ENCODE data around the gene IL3RA. TPM values are rescaled to one million over a fixed set of nuclear protein-coding genes. Genes with fewer than 3 reads are reported as not detected.
A peak's percentile ranks its signal among the peaks of the same experiment; 100 is the strongest.

IL3RA gene
- total RNA-seq, 1 donor from 2014 or later, result 19.6 TPM

- no peak for DNase-seq (ENCODE audit: low read depth in 2 of 2)
Observed at GRCh38 chrX:1384658-1385252, 48.2 kb downstream of the IL3RA start.

DNA sequence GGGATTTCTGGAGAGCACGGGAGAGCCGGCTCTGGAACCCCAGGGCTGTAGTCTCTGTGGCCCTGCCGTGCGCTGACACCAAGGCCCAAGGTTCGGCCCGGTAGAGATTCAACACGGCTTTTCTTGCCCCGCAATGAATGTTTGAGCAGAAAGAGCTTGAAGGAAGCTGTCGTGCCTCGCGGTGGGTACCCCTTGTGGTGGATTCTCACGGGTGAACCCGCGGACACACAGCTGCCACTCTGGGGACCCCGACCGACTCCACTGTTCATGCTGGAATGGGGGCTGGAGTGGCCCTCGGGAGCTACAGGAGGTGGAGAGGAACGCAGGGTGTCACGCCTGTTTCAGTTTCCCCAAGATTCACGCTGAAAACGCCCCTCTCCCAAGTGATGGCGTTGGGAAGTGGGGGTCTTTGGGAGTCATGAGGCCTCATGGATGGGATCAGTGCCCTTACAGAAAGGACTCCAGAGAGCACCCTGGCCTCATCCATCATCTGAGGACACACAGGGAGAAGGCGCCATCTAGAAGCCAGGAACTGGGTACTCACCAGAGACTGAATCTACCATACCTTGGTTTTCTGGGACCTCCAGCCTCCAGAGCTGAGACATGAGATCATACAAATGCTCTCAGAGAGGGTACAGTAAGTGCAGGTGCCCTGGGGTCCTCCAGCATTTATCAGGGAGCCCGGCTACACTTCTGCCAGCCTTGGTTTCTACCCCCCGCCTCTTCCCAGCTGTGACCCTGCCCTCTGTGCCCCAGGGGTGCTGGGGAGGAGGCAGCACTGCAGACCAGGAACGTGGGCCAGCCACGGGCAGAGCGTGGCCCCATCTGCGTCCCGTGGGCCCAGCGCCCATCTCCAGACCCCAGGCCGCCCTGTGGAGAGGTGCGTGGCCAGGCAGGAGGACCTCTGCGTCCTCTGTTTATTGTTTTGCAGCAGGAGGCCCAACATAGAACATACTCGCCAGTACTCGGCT, 49.0 kb downstream of the IL3RA start:
- no peak for DNase-seq (ENCODE audit: low read depth in 2 of 2)

- DNase-seq (ENCODE audit: low read depth in 2 of 2), result no peak
Observed at GRCh38 chrX:1386338-1387127, 49.9 kb downstream of the IL3RA start.

DNA sequence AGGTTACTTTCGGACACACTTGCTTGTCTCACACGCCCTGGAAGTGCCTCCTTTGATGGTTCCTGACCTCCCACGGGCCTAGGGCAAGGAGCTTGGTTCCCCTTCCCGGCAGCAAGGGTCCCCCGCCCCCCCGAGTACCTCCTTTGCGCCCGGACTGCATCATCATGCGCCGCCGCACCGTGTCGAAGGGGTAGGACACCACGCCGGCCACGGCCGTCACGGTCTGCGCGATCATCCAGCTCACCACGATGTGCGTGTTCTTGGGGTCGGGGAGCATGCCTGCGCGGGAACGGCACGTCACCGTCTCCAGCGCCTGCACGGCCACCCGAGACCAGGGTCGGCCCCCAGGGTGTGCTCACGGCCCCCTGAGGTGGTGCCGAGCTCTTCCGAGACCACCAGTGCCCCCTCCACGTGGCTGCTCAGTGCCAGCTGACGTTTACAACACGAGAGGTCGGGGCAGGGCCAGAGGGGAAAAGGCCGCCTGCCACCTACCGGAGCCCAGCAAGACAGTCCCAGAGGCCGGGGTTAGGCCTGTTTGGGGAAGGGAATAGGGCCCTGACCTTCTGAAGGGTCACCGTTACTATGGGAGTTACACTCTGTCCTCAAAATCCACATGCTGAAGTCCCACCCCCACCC, 50.7 kb downstream of the IL3RA start:
- DNase-seq (ENCODE audit: low read depth in 2 of 2), result no peak

DNA sequence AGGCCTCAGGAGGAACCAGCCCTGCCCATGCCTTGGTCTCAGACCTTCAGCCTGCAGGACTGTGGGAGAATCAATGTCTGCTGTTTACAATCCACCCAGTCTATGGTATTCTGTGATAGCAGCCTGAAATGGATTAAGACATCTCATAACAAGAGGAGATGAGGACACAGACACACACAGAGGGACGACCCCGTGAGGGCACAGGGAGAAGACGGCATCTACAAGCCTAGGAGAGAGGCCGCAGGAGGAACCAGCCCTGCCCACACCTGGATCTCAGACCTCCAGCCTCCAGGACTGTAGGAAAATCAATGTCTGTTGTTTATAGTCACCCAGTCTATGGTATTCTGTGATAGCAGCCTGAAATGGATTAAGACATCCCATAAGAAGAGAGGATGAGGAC, 52.1 kb downstream of the IL3RA start:
- DNase-seq (ENCODE audit: low read depth in 2 of 2), result no peak

DNA sequence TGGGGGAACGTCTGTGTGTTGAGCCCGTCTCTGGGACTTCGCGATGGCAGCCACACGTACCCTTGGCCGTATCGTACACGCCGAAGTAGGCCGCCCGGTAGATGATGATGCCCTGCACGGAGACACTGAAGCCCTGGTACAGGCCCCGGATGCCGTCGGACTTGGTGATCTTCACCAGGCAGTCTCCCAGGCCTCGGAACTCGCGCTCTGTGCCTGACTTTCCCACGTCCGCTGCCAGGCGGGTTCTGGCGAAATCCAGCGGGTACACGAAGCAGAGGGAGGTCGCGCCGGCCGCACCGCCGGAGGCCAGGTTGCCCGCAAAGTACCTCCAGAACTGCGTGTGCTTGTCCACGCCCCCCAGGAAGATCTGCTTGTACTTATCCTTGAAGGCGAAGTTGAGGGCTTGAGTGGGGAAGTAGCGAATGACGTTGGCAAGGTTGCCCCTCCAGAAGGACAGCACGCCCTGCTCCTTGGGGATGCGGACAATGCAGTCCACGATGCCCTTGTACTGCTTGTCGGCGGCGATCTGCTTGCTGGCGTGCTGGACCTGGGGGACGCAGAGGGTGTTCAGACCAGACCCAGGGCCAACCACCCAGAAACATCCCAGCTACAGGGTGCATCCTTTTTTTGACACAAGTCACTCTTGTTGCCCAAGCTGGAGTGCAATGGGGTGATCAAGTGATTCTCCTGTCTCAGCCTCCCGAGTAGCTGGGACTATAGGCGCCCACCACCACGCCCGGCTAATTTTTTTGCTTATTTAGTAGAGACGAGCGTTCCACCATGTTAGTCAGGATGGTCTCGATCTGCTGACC, 52.8 kb downstream of the IL3RA start:
- DNase-seq (ENCODE audit: low read depth in 2 of 2), result no peak

DNA sequence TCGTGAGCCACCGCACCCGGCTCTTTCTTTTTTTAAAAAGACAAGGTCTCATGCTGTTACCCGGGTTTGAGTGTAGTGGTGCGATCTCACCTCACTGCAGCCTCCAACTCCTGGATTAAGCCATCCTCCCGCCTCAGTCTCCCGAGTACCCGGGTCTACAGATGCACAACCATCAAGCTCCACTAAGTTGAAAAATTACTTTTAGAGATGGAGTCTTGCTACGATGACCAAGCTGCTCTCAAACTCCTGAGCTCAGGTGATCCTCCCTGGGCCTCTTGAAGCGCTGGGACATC, 53.4 kb downstream of the IL3RA start:
- DNase-seq (ENCODE audit: low read depth in 2 of 2), result no peak

DNA sequence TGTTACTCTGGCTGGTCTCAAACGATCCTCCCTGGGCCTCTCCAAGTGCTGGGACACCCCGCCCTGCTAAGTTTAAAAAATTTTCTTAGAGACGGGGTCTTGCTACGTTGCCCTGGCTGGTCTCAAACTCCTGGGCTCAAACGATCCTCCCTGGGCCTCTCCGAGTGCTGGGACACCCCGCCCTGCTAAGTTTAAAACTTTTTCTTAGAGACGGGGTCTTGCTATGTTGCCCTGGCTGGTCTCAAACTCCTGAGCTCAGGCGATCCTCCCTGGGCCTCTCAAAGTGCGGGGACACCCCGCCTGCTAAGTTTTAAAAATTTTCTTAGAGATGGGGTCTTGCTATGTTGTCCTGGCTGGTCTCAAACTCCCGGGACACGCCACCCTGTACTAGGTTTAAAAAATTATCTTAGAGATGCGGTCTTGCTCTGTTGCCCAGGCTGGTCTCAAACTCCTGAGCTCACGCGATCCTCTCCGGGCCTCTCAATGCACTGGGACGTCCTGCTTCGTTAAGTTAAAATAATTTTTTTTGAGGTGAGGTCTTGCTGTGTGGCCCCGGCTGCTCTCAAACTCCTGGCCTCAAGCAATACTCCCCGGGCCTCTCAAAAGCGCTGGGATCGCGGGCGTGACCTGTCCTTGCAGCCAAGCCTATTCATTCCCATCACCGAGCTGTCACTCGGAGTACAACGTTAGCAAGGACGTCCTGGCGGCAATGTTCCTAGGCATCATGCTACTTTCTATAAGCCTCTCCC, 54.2 kb downstream of the IL3RA start:
- DNase-seq (ENCODE audit: low read depth in 2 of 2), result no peak

DNA sequence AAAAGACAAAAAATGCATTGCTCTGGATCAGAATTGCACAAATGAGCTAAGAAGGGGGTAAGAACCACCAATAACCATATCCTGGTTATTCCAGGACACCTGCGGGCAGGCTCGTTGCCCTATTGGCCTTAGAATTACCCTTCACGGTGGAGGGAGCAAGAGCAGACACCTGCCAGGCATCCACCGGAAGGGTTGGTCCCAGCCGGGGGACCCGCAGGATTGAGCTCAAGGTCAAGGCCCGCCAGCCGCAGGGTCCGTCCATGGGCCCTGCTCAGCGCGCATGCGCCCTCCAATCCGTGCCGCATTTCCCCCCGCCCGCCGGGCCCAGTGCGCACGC, 54.8 kb downstream of the IL3RA start:
- no peak for DNase-seq (ENCODE audit: low read depth in 2 of 2)

DNA sequence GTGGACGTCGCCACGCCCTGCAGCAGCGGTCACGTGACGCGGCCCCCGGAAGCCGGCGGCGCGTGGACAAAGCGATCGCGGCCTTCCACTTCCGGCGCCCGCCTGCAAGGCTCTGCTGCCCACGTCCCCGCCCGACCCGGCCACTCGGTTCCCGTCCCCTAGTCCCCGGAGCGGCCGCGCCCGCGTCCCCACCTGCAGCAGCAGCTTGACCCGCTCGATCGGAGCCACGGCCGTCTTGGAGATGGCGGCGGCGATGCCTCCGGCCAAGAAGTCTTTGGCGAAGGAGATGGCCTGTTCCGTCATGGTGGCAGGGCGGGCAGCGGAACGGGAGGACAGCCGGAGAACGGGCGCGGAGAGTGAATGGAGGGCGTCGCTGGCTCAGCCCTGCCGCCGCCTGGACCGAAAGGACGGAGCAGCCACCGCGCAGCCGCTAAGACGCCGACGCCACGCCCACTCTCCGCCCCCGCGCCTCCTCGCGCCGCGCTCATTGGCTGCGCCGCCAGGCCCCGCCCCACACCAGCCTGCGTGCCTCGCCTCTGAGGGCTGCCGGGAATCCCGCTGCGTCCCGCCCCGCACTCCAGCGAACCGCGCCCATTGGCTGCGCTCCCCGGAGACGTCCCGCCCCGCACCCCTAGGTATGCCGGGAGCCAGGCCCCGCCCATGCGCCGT, 55.3 kb downstream of the IL3RA start, which contains the start of gene SLC25A6:
Gene SLC25A6, minus strand, starts transcription at position 407 of the 669 bp plus-strand sequence. Its CDS starts 104 bp downstream, at position 303.
- peak; percentile 96 to 99 for DNase-seq (ENCODE audit: low read depth in 2 of 2)

GRCh38 chrX:1392376-1393068, 55.9 kb downstream of the IL3RA start:
- DNase-seq (ENCODE audit: low read depth in 2 of 2), result peak; percentile 53 to 75

GRCh38 chrX:1393871-1394615, 57.5 kb downstream of the IL3RA start:
- no peak for DNase-seq (ENCODE audit: low read depth in 2 of 2)

DNA sequence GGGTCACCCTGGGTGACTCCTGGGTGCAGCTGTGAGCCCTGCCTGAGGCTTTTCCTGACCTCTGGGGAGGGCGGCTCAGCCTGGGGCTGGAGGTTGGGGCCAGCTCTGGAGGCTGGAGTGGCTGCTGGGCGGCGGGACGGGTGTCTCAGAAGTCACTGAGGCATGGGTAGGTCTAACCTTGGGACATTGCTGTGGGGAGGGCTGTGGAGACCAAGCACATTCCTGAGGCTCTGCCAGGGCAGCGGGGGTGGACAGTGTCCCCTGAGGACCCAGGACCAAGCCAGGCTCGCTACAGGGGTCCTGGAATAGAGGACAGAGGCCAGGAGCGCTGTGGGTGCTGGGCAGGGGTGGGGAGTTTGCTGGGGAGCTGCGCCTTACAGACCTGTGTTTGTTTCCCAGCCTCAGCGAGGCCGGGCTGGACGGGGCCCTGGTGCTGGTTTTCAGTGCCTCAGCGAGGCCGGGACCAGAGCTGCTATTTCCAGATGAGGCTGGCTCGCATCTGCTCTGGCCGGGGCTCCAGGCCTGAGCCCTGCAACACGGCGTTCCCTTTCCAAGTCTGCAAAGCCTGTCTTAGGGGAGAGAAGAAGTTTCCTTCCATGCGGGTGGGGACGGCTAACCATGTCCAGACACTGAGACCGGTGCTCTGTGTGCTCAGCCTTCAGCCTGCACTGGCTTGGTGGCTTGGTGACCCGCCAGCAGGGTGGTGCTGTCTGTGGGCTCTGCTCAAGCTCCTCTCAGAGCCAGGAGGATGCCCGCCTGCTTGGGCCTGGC, 58.3 kb downstream of the IL3RA start:
- no peak for DNase-seq (ENCODE audit: low read depth in 2 of 2)

GRCh38 chrX:1395646-1396216, 59.1 kb downstream of the IL3RA start:
- no peak for DNase-seq (ENCODE audit: low read depth in 2 of 2)

GRCh38 chrX:1397001-1397400, 60.4 kb downstream of the IL3RA start:
- no peak for DNase-seq (ENCODE audit: low read depth in 2 of 2)

- DNase-seq (ENCODE audit: low read depth in 2 of 2), result no peak
Observed at GRCh38 chrX:1397441-1398270, 61.1 kb downstream of the IL3RA start.

Data from lung microvascular endothelial cell (primary cell).